Lung (tissue), 12 donors: Measurements from ENCODE around the gene CXXC5. TPM values are rescaled to one million over a fixed set of nuclear protein-coding genes. Genes with fewer than 3 reads are reported as not detected.

Experiments used
- ATAC-seq: fragments of 200-7000 bp; cut with Tn5 transposase; one replicate; pipeline ENCODE4 v1.9.1; 2020; ENCODE audit warnings: moderate number of reproducible peaks; ENCODE audit not compliant: insufficient read depth, low FRiP score
- DNase-seq, 3 donors: peaks; one replicate each; pipeline ENCODE4 v3.0.0-alpha.2; 2013 to 2017
- H3K27ac ChIP-seq, 2 donors: one replicate each; pipeline ENCODE4 v1.5.1; 2013; ENCODE audit warnings: mild to moderate bottlenecking in 2 of 2, moderate library complexity in 2 of 2, control low read depth in 1 of 2, inconsistent platforms in 1 of 2, low read depth in 1 of 2, low read length in 1 of 2
- H3K27me3 ChIP-seq, 3 donors: one replicate each; pipeline ENCODE4 v1.5.1; 2013; ENCODE audit warnings: low read length in 2 of 3; ENCODE audit not compliant: control insufficient read depth in 3 of 3, insufficient read depth in 3 of 3
- H3K36me3 ChIP-seq, 4 donors: one replicate each; pipeline ENCODE4 v1.5.1; 2013; ENCODE audit warnings: low read length in 4 of 4, mild to moderate bottlenecking in 1 of 4, moderate library complexity in 1 of 4; ENCODE audit not compliant: control insufficient read depth in 4 of 4, insufficient read depth in 4 of 4
- H3K4me1 ChIP-seq, 5 donors: one replicate each; pipeline ENCODE4 v1.5.1; 2013; ENCODE audit warnings: low read length in 5 of 5, mild to moderate bottlenecking in 2 of 5, moderate library complexity in 1 of 5; ENCODE audit not compliant: control insufficient read depth in 5 of 5, insufficient read depth in 5 of 5
- H3K4me3 ChIP-seq: one replicate; pipeline ENCODE4 v1.5.1; 2013; ENCODE audit warnings: mild to moderate bottlenecking, control low read depth, moderate library complexity
- H3K9ac ChIP-seq, 2 donors: one replicate each; pipeline ENCODE4 v1.5.1; 2013; ENCODE audit warnings: low read length in 2 of 2, control low read depth in 1 of 2; ENCODE audit not compliant: insufficient read depth in 1 of 2
- H3K9me3 ChIP-seq, 4 donors: one replicate each; pipeline ENCODE4 v1.5.1; 2013; ENCODE audit warnings: low read length in 3 of 4, mild to moderate bottlenecking in 1 of 4, moderate library complexity in 1 of 4; ENCODE audit not compliant: control insufficient read depth in 4 of 4, insufficient read depth in 3 of 4
- CTCF ChIP-seq: IDR thresholded peaks from 2 replicates; pipeline ENCODE4 v1.5.1; 2012; ENCODE audit warnings: mild to moderate bottlenecking; ENCODE audit errors: control extremely low read depth, extremely low read depth
- WGBS, 2 donors: extraction: QIAGEN DNeasy Blood & Tissue Kit; methylation state at CpG; one replicate each; pipeline ENCODE4 v1.1.7; 2013; 5-methylcytosine and 5-hydroxymethylcytosine counted together
- polyA plus RNA-seq, 2 donors: library from polyadenylated mRNA; stranded (reverse); fragments of 200-250 nt; gene quantifications; one replicate each; pipeline ENCODE4 v1.2.1, GENCODE V29; 2013
- total RNA-seq, 2 donors: library from RNA; depleted of rRNA in 1 of 2; stranded (reverse); fragments of >200 nt in 1 of 2; gene quantifications; one replicate each; pipeline ENCODE4 v1.2.1, GENCODE V29; 2014 to 2021
- donor health status: control.
- donor health status: control.
- donor health status: Bipolar disorder and iron deficiency.
- donor health status: healthy.
- donor health status: DM: yes; HTN: yes; CAD: no.

The CXXC5 gene
- total and polyA plus RNA-seq, 4 donors = 20.7 to 39.8 (median 25.0) TPM

DNA sequence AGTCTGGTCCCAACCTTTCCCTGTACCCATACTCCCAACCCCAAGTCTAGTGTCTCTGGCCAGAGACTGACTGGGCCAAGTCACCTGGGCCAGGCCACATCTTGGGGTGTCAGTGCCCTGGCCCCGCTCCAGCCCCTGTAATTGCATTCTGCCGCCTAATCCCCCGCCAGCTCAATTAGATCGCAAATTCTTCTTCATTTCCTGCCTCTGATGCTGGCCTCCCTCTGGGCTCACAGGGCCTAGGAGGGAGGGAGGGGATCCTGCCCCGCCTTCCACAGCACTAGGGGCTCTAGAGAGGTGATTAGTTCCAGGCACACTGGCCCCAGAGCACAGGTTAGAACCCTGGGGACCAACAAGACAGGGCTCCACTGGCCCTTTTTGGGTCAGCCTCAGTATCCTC is 5.5 kb downstream of the CXXC5 start:
- peak overlapping the region; percentile 66 to 80 for H3K27ac ChIP-seq
- peak in 1 of 3 donors; percentile 37 for DNase-seq
- peaks cover 22 to 79% (median 54%) of the 10 kb centered on the region in 5 donors for H3K4me1 ChIP-seq
- H3K9me3 ChIP-seq = no peaks in the 10 kb centered on the region
- H3K36me3 ChIP-seq = no peaks in the 10 kb centered on the region
- TF ChIP-seq CTCF = no peak
- ATAC-seq = no peak
- no peak overlapping the region for H3K4me3 ChIP-seq
- H3K27me3 ChIP-seq = no peaks in the 10 kb centered on the region
- H3K9ac ChIP-seq = no peak overlapping the region
- WGBS, 2 donors = 36 to 62% methylated on average over 5 of the region's 5 CpGs

GRCh38 chr5:139654464-139654863 is 6.3 kb downstream of the CXXC5 start:
- TF ChIP-seq CTCF = no peak
- Histone ChIP-seq H3K4me1 (peaks cover 28 to 81% (median 61%) of the 10 kb centered on the region in 5 donors), H3K36me3 (no peaks in the 10 kb centered on the region), H3K27me3 (no peaks in the 10 kb centered on the region), H3K9ac (peak overlapping the region in 1 of 2 donors; percentile 20), H3K27ac (peak overlapping the region; percentile 80 to 94), H3K4me3 (no peak overlapping the region), H3K9me3 (no peaks in the 10 kb centered on the region)
- ATAC-seq (no peak), DNase-seq (no peak)
- WGBS, 2 donors = 87 to 89% methylated on average over 3 of the region's 3 CpGs

GRCh38 chr5:139654871-139655491 is 6.8 kb downstream of the CXXC5 start:
- no peak for TF ChIP-seq CTCF
- peak overlapping the region; percentile 20 to 53 for H3K9ac ChIP-seq
- no peak overlapping the region for H3K4me3 ChIP-seq
- H3K9me3 ChIP-seq = no peaks in the 10 kb centered on the region
- peak overlapping the region; percentile 80 to 94 for H3K27ac ChIP-seq
- WGBS, 2 donors = 73 to 74% methylated on average over 13 of the region's 13 CpGs
- no peaks in the 10 kb centered on the region for H3K36me3 ChIP-seq
- H3K27me3 ChIP-seq = no peaks in the 10 kb centered on the region
- ATAC-seq (no peak), DNase-seq (no peak)
- peaks cover 28 to 81% (median 67%) of the 10 kb centered on the region in 5 donors for H3K4me1 ChIP-seq
